H1 (cell line): ENCODE data around the gene MSI2. TPM values are rescaled to one million over a fixed set of nuclear protein-coding genes. Genes with fewer than 3 reads are reported as not detected.

Source experiments
- BCL11A ChIP-seq, 2 experiments: IDR thresholded peaks; one replicate each; pipeline ENCODE4 v1.6.1; 2011; ENCODE audit warnings: low read depth in 2 of 2, low read length in 2 of 2, mild to moderate bottlenecking in 2 of 2
- NANOG ChIP-seq: IDR thresholded peaks from 2 replicates; pipeline ENCODE4 v1.6.1; 2011; ENCODE audit warnings: low read length, low read depth, mild to moderate bottlenecking, inconsistent platforms; ENCODE audit not compliant: insufficient read depth, poor library complexity, severe bottlenecking
- RFX5 ChIP-seq: IDR thresholded peaks from 2 replicates; pipeline ENCODE4 v1.6.1; 2011; ENCODE audit warnings: low read depth, low read length, improper control_type of control experiment, borderline replicate concordance
- TBP ChIP-seq: IDR thresholded peaks from 2 replicates; pipeline ENCODE4 v1.6.1; 2011; ENCODE audit warnings: low read depth, low read length, improper control_type of control experiment
- polyA plus RNA-seq, 7 experiments: library from polyadenylated mRNA; depleted of rRNA in 3 of 7; stranded (reverse) in 5 of 7; unstranded in 2 of 7; fragments of >200 nt in 5 of 7; fragments of 200-250 nt in 2 of 7; gene quantifications; 1 replicate in 5 of 7; 2 replicates in 1 of 7; 4 replicates in 1 of 7; pipeline versions ENCODE4 v1.2.1 to v1.2.3, GENCODE V29; 2011 to 2013; ENCODE audit warnings: missing spikeins in 2 of 7, mixed read lengths in 2 of 7
- total RNA-seq: library from RNA; stranded (reverse); fragmentation: NEBNext Ultra II Directional; extraction: Animal tissue kit (Norgen Biotek cat#: 25700); gene quantifications from 2 replicates; pipeline ENCODE4 v1.2.1, GENCODE V29; 2021

The MSI2 gene
- total and polyA plus RNA-seq, 2 of the 8 experiments (the other 6 are each of a cell fraction or from before 2014, with no cell fraction given), result 36.7 to 80.6 TPM

GRCh38 chr17:57532966-57533365, 276.6 kb downstream of the MSI2 start (continued):
- no peak for TF ChIP-seq TBP
- no peak for TF ChIP-seq RFX5
- TF ChIP-seq NANOG, result no peak
- no peak for TF ChIP-seq BCL11A (IDR thresholded peaks at IDR 0.05; ENCODE audit: low read depth in 2 of 2, low read length in 2 of 2)
- TF ChIP-seq, all 59 proteins: peak for 0
